Measurements from ENCODE around the gene PPP1R9A. TPM values are rescaled to one million over a fixed set of nuclear protein-coding genes. Genes with fewer than 3 reads are reported as not detected.

PPP1R9A gene
- total RNA-seq, 1 experiment from 2014 or later: 13.5 TPM

DNA sequence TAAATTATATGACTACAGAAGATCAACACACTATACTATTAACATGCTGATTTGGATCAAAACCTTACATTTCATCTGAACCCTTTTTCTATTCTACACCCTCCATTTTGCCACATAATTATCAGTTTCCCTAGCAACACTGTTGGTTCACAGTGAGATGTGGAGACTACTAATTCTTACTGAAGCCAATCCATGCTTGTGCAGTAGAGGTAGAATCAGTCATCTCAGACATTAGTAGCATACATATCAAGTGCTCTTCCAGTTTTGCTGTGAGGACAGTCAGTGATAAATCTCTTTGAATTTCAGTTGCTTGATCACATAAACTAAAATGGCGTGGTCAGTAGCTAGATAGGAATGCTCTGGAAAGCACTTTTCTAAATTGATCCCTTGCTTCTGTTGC, 346.6 kb downstream of the PPP1R9A start:
- Histone ChIP-seq H2AFZ (ENCODE audit: low read depth, low read length, poor library complexity, severe bottlenecking) (no peak overlapping the region), H3K79me2 (ENCODE audit: insufficient read depth, low read length) (no peaks in the 10 kb centered on the region), H3K9me3 (ENCODE audit: control insufficient read depth in 1 of 2, insufficient read depth in 1 of 2, low read depth in 1 of 2, low read length in 2 of 2) (no peaks in the 10 kb centered on the region), H3K27me3 (ENCODE audit: insufficient read depth, low read length) (no peaks in the 10 kb centered on the region), H3K9ac (ENCODE audit: low read length) (no peak overlapping the region), H3K36me3 (ENCODE audit: control insufficient read depth in 1 of 2, insufficient read depth in 2 of 2, low read length in 2 of 2) (no peaks in the 10 kb centered on the region), H4K20me1 (ENCODE audit: insufficient read depth) (no peaks in the 10 kb centered on the region), H3K27ac (ENCODE audit: low read depth, low read length) (no peak overlapping the region), H3K4me2 (ENCODE audit: low read length) (no peak overlapping the region), H3K4me3 (replicated peaks in 1 of 2; ENCODE audit: low read depth in 1 of 2, low read length in 2 of 2) (no peak overlapping the region), H3K4me1 (ENCODE audit: control insufficient read depth in 1 of 2, insufficient read depth in 2 of 2, low read length in 2 of 2) (no peaks in the 10 kb centered on the region), H3K9me2 (ENCODE audit: insufficient read depth) (no peaks in the 10 kb centered on the region)
- intact Hi-C loops (cut with micrococcal nuclease): no loop called here
- RAD21 ChIA-PET (ENCODE audit: low non-redundant PET in 1 of 2, low total read pairs in 2 of 2, uncharacterized antibody in 2 of 2, unreplicated experiment in 2 of 2): no interaction called here
- TF ChIP-seq CBX3 (IDR thresholded peaks at IDR 0.05; ENCODE audit: low read depth) (no peak), ZBTB33 (IDR thresholded peaks at IDR 0.05; ENCODE audit: extremely low read depth, insufficient replicate concordance, low read length) (no peak), ZNF274 (IDR thresholded peaks at IDR 0.05; ENCODE audit: low read depth, low read length) (no peak), EZH2 (IDR thresholded peaks at IDR 0.05) (no peak), SRF (IDR thresholded peaks at IDR 0.05; ENCODE audit: low read depth) (no peak), POLR2A (IDR thresholded peaks at IDR 0.05; ENCODE audit: borderline replicate concordance, extremely low read depth, insufficient read depth, insufficient read length) (no peak), EZH2phosphoT487 (IDR thresholded peaks at IDR 0.05; ENCODE audit: borderline replicate concordance) (no peak), ZFX (IDR thresholded peaks at IDR 0.05) (no peak), YY1 (IDR thresholded peaks at IDR 0.05; ENCODE audit: extremely low read depth, insufficient replicate concordance, low read depth, low read length) (no peak), JUND (IDR thresholded peaks at IDR 0.05) (no peak), SIN3A (IDR thresholded peaks at IDR 0.05; ENCODE audit: low read depth) (no peak), ELF1 (IDR thresholded peaks at IDR 0.05; ENCODE audit: borderline replicate concordance, low read depth) (no peak), FOSL1 (IDR thresholded peaks at IDR 0.05; ENCODE audit: low read depth) (no peak), CEBPB (IDR thresholded peaks at IDR 0.05; ENCODE audit: low read depth) (no peak)
- TF ChIP-seq, protein P1, sequence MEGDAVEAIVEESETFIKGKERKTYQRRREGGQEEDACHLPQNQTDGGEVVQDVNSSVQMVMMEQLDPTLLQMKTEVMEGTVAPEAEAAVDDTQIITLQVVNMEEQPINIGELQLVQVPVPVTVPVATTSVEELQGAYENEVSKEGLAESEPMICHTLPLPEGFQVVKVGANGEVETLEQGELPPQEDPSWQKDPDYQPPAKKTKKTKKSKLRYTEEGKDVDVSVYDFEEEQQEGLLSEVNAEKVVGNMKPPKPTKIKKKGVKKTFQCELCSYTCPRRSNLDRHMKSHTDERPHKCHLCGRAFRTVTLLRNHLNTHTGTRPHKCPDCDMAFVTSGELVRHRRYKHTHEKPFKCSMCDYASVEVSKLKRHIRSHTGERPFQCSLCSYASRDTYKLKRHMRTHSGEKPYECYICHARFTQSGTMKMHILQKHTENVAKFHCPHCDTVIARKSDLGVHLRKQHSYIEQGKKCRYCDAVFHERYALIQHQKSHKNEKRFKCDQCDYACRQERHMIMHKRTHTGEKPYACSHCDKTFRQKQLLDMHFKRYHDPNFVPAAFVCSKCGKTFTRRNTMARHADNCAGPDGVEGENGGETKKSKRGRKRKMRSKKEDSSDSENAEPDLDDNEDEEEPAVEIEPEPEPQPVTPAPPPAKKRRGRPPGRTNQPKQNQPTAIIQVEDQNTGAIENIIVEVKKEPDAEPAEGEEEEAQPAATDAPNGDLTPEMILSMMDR (IDR thresholded peaks at IDR 0.05 in 2 of 3, conservative IDR thresholded peaks at IDR 0.05 in 1 of 3; ENCODE audit: borderline replicate concordance in 1 of 3, insufficient read depth in 1 of 3, low read depth in 2 of 3, low read length in 2 of 3): no peak
- TF ChIP-seq, protein P2, sequence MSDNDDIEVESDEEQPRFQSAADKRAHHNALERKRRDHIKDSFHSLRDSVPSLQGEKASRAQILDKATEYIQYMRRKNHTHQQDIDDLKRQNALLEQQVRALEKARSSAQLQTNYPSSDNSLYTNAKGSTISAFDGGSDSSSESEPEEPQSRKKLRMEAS (IDR thresholded peaks at IDR 0.05): no peak
- TF ChIP-seq, protein P3, sequence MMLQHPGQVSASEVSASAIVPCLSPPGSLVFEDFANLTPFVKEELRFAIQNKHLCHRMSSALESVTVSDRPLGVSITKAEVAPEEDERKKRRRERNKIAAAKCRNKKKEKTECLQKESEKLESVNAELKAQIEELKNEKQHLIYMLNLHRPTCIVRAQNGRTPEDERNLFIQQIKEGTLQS (IDR thresholded peaks at IDR 0.05): no peak
- TF ChIP-seq, protein P4, sequence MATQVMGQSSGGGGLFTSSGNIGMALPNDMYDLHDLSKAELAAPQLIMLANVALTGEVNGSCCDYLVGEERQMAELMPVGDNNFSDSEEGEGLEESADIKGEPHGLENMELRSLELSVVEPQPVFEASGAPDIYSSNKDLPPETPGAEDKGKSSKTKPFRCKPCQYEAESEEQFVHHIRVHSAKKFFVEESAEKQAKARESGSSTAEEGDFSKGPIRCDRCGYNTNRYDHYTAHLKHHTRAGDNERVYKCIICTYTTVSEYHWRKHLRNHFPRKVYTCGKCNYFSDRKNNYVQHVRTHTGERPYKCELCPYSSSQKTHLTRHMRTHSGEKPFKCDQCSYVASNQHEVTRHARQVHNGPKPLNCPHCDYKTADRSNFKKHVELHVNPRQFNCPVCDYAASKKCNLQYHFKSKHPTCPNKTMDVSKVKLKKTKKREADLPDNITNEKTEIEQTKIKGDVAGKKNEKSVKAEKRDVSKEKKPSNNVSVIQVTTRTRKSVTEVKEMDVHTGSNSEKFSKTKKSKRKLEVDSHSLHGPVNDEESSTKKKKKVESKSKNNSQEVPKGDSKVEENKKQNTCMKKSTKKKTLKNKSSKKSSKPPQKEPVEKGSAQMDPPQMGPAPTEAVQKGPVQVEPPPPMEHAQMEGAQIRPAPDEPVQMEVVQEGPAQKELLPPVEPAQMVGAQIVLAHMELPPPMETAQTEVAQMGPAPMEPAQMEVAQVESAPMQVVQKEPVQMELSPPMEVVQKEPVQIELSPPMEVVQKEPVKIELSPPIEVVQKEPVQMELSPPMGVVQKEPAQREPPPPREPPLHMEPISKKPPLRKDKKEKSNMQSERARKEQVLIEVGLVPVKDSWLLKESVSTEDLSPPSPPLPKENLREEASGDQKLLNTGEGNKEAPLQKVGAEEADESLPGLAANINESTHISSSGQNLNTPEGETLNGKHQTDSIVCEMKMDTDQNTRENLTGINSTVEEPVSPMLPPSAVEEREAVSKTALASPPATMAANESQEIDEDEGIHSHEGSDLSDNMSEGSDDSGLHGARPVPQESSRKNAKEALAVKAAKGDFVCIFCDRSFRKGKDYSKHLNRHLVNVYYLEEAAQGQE (IDR thresholded peaks at IDR 0.05; ENCODE audit: low read depth): no peak
- no TSS peak for BruUV-seq (replicated peaks)
- no peak for DNase-seq (ENCODE audit: low read depth, low spot score)
- POLR2A ChIA-PET: no interaction called here
- CTCF ChIA-PET: no interaction called here
- ATAC-seq: no peak
